ENCODE data around the gene TTLL7. TPM values are rescaled to one million over a fixed set of nuclear protein-coding genes. Genes with fewer than 3 reads are reported as not detected.

The TTLL7 gene, protein sequence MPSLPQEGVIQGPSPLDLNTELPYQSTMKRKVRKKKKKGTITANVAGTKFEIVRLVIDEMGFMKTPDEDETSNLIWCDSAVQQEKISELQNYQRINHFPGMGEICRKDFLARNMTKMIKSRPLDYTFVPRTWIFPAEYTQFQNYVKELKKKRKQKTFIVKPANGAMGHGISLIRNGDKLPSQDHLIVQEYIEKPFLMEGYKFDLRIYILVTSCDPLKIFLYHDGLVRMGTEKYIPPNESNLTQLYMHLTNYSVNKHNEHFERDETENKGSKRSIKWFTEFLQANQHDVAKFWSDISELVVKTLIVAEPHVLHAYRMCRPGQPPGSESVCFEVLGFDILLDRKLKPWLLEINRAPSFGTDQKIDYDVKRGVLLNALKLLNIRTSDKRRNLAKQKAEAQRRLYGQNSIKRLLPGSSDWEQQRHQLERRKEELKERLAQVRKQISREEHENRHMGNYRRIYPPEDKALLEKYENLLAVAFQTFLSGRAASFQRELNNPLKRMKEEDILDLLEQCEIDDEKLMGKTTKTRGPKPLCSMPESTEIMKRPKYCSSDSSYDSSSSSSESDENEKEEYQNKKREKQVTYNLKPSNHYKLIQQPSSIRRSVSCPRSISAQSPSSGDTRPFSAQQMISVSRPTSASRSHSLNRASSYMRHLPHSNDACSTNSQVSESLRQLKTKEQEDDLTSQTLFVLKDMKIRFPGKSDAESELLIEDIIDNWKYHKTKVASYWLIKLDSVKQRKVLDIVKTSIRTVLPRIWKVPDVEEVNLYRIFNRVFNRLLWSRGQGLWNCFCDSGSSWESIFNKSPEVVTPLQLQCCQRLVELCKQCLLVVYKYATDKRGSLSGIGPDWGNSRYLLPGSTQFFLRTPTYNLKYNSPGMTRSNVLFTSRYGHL
- 0.67 and 20.4 TPM in 2 replicates for total RNA-seq (2014; rRNA removed; shearing (Covaris generic); ENCODE audit: low replicate concordance)

DNA sequence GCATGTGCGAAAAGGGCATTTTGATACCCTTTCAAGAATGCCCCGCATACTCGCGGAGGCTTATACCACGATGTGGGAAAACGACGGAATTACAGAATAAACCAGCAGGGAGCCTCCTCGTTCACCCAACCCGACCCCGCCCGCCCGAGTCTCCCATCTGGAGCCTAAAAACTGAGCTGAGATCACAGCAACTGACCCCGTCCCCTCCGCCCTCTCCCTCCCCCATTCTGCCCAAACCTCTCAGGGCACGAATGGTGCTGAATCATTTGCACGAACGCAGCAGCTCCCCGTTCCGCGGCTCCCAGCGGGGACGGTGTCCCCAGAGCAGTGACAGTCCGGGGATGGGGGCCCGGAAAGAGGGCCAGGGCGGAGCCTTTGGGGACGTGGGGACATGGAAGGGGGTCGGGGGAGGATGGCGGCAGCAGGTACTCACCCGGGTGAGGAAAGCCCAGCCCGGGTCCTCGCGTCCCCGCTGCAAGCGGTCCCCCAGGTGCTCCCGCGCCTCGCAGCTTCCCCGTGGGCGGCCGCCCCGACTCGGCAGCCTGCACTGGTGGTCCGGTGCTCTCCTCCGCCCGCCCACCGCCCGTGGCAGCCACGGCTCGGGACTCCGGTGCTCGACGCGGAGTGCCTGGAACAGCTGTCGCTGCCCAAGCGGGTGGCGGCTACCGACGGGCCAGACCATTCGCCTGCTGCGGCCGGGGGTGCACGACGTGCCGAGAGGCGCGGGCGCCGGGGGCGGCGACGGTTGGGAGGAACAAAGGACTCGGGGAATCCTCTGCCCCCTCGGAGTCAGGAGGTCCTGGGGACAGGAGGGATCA lies at the start of gene TTLL7:
TTLL7 (minus strand) TSS at position 635 of the 818 bp plus-strand sequence. CDS start 46,921 bp downstream, outside the sequence.
- DNase-seq (ENCODE audit: low read depth): peak; percentile 75
- in situ Hi-C loops (cut with HindIII; ENCODE audit: low pct_unique_long_range_greater_than_20kb, low sequenced_read_pairs): no loop called here

DNA sequence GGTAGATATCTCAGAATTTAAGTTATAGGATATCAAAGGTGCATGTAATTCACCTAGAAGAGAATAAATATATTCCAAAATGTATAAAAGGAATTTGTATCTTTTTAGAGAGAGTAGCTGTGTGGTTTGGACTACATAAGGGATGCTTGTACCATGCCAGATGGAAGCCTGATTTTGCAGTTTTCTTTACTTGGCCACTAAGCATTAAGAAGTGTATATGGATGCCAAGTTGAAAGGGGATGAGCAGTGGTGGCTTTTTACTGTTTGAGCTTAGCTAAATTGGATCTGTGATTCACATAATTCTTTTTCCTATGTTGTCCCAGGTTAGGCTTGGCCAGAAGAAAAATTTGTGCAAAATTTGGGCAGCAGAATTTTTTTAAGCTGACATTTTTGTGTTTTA lies 43.5 kb upstream of the TTLL7 start:
- in situ Hi-C loops (cut with HindIII; ENCODE audit: low pct_unique_long_range_greater_than_20kb, low sequenced_read_pairs): no loop called here
- DNase-seq (ENCODE audit: low read depth): no peak

DNA sequence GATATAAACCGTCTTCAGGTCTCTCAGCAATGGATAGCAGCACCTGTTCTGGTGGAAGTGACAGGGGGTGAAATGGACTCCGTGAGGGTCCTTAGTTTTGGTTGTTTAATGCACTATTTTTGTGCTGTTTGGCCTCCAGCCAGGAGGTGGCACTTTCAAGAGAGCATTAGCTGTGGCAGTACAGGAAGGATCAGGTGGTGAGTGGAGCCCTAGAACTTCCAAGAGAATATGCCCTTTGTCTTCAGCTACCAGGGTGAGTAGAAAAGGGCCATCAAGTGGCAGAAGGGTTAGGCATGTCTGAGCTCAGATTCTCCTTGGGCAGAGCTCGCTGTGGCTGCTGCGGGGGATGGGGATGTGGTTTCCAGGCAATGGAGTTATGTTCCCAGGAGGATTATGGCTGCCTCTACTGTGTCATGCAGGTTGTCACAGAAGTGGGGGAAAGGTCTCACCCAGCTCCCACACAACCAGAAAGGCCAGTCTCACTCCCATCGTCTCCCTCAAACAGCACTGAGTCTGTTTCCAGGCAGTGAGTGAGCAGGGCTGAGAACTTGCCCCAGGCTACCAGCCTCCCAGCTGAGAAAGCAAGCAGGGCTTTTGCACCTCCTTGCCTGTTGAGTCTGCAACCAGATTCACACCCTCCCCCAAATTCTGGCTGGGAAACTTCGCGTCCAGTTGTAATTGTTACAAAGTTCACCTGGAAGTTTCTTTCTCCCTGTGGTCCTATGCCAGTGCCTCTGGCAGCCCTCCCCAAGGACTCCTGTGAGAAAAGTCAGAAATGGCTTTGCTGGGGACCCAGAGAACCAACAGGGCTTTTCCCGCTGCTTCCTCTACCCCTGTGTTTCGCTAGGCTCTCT lies 39.1 kb upstream of the TTLL7 start:
- DNase-seq (ENCODE audit: low read depth): no peak
- in situ Hi-C loops (cut with HindIII; ENCODE audit: low pct_unique_long_range_greater_than_20kb, low sequenced_read_pairs): no loop called here

DNA sequence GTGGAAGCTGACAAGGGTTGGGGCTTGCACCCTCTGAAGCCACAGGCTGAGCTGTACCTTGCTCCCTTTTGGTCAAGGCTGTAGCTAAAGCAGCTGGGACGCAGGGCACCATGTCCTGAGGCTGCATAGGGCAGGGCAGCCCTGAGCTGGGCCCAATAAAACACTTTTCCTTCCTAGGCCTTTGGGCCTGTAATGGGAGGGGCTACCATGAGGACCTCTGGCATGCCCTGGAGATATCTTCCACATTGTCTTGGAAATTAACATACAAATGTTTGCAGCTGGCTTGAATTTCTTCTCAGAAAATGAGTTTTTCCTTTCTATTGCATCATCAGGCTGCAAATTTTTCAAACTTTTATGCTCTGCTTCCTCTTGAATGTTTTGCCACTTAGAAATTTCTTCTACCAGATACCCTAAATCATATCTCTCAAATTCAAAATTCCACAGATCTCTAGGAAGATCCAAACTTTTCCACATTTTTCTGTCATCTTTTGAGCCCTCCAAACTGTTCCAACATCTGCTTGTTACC lies 32.9 kb upstream of the TTLL7 start:
- DNase-seq (ENCODE audit: low read depth): no peak
- in situ Hi-C loops (cut with HindIII; ENCODE audit: low pct_unique_long_range_greater_than_20kb, low sequenced_read_pairs): no loop called here

DNA sequence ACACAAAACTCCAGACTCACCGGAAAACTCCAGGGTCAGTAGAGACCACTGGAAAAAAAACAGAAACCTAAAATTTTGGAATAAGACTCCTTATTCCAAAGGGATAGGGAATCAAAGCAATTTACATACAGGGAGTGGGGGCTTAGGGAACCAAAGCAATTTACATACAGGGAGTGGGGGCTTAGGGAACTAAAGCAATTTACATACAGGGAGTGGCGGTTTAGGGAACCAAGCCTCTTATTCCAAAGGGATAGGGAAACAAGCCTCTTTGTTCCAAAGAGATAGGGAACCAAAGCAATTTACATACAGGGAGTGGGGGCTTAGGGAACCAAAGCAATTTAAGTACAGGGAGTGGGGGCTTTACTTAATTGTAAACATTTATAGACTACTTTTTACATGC lies 28.4 kb upstream of the TTLL7 start:
- no peak for DNase-seq (ENCODE audit: low read depth)
- in situ Hi-C loops (cut with HindIII; ENCODE audit: low pct_unique_long_range_greater_than_20kb, low sequenced_read_pairs): no loop called here

DNA sequence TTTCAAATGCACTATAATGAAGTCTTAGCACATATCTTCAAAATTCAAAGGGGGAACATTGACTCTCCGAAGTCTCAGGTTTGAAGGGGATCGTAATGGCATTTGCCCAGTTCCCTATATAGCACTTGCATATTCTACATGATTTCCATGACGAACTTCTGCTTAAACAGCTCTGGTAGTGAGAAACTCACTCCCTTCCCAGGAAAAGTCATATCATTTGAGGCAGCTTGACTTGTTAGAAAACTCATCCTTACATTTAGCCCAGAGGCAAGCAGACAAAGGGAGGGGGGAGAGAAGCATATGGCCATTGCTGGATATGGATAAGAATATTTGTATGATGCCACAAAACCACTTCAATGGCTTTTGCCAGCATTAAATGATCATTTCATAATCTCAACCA lies 27.0 kb upstream of the TTLL7 start:
- in situ Hi-C loops (cut with HindIII; ENCODE audit: low pct_unique_long_range_greater_than_20kb, low sequenced_read_pairs): no loop called here
- no peak for DNase-seq (ENCODE audit: low read depth)

DNA sequence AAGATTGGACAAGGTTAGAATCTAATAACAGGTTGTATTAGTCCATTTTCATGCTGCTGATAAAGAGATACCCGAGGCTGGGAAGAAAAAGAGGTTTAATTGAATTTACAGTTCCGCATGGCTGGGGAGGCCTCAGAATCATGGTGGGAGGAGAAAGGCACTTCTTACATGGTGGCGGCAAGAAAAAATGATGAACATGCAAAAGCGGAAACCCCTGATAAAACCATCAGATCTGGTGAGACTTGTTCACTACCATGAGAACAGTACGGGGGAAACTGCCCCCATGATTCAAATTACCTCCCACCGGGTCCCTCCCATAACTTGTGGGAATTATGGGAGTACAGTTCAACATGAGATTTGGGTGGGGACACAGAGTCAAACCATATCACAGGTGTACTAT lies 22.9 kb upstream of the TTLL7 start:
- in situ Hi-C loops (cut with HindIII; ENCODE audit: low pct_unique_long_range_greater_than_20kb, low sequenced_read_pairs): no loop called here
- no peak for DNase-seq (ENCODE audit: low read depth)

DNA sequence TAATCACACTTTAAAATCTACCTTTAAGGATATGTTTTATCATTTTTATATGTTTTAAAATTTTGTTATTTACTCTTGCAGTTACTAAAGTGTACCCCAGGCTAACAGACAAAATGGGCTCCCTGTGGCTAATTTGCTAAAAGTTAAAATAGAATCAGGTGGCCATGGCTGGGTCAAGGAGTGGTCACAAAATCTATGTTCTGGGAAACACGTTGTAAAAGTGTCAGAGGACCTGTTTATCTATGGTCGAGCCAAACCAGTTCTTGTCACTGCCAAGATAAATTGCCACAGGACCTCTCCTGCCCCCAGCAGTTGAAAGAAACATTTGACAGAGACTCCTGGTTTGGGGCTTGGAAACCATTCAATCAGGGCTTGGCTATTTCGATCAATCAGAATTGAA lies 21.2 kb upstream of the TTLL7 start:
- DNase-seq (ENCODE audit: low read depth): no peak
- in situ Hi-C loops (cut with HindIII; ENCODE audit: low pct_unique_long_range_greater_than_20kb, low sequenced_read_pairs): no loop called here

DNA sequence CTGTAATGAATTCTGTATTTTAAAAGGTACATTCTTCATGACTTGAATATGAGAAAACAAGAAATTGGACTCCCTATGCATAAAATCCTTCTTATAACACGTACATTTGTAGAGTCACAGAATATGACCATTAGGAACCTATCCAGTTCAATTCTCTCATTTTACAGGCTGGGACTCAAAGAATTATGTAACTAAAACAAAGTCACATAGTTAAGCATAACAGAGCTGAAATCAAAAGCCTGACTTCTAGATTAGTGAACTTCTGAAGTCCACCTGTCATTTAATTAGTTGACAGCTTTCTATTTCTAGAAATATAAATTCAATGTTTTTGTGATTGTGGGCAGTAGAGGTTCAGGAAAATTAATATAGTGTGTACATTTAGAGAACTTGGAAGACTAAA lies 20.3 kb upstream of the TTLL7 start:
- in situ Hi-C loops (cut with HindIII; ENCODE audit: low pct_unique_long_range_greater_than_20kb, low sequenced_read_pairs): no loop called here
- DNase-seq (ENCODE audit: low read depth): no peak

DNA sequence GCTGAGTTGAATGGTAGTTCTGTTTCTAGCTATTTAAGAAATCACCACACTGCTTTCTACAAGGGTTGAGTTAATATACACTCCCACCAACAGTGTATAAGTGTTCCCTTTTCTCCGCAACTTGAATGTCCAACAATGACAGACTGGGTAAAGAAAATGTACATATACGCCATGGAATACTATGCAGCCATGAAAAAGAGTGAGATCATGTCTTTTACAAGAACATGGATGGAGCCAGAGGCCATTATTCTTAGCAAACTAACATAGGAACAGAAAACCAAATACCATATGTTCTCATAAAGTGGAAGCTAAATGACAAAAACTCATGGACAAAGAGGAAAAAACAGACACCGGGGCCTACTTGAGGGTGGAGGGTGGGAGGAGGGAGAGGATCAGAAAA lies 14.8 kb upstream of the TTLL7 start:
- in situ Hi-C loops (cut with HindIII; ENCODE audit: low pct_unique_long_range_greater_than_20kb, low sequenced_read_pairs): no loop called here
- no peak for DNase-seq (ENCODE audit: low read depth)

DNA sequence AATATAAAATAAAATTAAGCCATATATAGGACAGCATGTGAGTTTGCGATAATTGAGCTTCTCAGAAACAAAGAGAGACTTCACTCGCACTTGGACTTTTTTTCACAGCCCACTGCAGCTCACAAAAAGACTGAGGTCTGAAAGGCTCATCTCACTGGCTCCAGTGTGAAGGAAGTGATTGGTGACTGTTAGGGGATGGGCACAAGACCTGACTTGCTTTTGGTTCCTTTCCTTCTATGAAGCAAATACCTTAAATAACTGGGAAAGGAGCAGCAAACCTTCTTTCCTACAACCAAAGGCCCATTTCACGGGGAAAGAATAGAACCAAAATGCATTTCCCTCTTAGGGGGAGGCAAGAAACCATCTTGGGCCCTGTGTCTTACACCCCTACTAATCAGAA lies 13.1 kb upstream of the TTLL7 start:
- in situ Hi-C loops (cut with HindIII; ENCODE audit: low pct_unique_long_range_greater_than_20kb, low sequenced_read_pairs): no loop called here

DNA sequence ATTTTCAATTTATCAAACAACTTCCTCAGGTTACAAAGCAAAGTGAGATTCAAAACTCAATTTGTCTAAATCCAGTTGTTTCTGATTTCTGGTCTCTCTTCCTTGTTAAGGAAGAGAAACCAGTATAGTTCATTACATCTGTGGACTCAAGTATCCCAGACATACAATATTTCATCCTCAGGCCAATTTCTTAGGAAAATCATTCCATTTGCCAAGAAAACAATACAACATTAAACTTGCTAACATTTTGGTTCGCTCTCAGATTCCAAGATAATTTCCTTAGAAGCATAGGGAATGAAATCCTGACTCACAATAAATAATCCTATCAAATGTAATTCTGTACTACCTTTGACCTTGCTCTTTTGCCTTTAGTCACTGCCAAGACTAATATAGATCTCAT lies 11.2 kb upstream of the TTLL7 start:
- in situ Hi-C loops (cut with HindIII; ENCODE audit: low pct_unique_long_range_greater_than_20kb, low sequenced_read_pairs): no loop called here
- DNase-seq (ENCODE audit: low read depth): no peak

More for the DNA sequence above, 13.1 kb upstream of the TTLL7 start:
- DNase-seq (ENCODE audit: low read depth): no peak

DNA sequence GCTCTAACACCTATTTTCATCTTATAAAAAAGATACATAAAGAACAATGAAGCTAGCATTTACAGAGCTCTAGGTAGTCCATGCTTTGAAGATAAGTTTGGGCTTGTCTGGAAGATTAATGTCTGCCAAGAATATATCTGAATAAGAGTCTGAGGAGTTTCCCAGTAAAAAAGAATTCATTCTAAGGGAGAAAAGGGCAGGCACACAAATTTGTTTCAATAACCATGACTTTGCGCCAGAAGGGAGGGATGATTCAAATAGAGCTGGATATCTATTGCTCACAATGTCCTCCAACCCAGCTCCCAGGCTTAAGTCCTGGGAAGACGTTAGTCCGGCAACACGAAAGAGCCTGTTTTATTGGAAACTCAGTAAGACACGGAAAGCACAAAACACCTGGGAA lies 9.7 kb upstream of the TTLL7 start:
- in situ Hi-C loops (cut with HindIII; ENCODE audit: low pct_unique_long_range_greater_than_20kb, low sequenced_read_pairs): no loop called here

DNA sequence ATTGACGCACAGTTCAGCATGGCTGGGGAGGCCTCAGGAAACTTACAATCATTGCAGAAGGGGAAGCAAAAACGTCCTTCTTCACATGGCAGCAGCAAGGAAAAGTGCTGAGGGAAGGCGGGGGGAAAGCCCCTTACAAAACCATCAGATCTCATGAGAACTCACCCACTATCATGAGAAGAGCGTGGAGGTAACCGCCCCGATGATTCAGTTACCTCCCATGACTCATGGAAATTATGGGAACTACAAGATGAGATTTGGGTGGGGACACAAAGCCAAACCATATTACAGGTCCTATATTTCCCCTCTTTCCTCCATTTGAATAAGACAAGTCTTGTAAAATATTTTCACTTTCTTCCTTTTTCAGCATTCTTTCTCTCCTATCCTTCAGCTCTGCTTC lies 7.7 kb upstream of the TTLL7 start:
- no peak for DNase-seq (ENCODE audit: low read depth)
- in situ Hi-C loops (cut with HindIII; ENCODE audit: low pct_unique_long_range_greater_than_20kb, low sequenced_read_pairs): no loop called here

More for the DNA sequence above, 9.7 kb upstream of the TTLL7 start:
- no peak for DNase-seq (ENCODE audit: low read depth)

DNA sequence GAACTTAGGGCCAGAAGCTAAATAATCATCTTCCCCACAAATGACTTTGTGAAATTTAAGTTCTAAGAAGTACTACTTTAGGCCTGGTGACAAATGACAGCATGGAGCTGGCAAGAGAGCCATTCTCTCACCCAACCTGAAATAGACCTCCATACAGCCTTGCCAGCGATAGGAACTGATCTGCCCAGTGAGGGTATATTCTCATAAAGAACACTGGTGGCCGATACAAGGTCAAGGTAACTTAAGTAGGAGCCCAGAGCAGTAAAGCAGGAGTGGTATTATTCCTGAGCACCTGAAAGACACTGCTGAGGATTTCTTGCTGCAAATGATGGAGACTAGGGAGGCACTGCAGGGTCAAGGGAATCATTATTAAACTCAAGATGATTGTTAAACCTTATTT lies 2.6 kb upstream of the TTLL7 start:
- in situ Hi-C loops (cut with HindIII; ENCODE audit: low pct_unique_long_range_greater_than_20kb, low sequenced_read_pairs): no loop called here
- DNase-seq (ENCODE audit: low read depth): no peak

DNA sequence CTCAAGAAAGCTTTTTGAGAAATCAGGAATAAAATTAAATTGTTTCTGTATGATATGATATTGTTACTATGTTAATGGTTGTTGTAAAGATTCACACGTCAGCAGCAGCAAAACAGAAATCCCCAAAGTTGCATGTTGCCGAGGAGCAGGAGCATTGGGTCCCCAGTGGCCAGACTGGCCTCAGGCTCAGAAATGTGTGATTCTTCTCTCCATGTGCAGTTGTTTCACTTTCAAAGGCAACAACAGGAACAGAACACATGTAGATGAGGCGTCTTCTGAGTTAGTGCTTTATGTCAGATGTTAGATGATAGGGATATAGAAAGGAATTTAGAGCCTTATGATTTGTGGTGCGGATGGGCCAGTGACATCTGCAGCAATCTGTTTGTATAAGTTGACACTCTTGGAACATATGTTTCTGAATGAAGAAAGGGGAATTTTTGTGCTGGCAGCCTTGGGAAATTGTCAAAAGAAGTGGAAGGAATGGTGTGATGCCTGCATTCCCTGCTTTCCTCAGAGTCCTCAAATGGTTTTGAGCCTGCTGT lies 2.1 kb upstream of the TTLL7 start:
- in situ Hi-C loops (cut with HindIII; ENCODE audit: low pct_unique_long_range_greater_than_20kb, low sequenced_read_pairs): no loop called here
- no peak for DNase-seq (ENCODE audit: low read depth)

DNA sequence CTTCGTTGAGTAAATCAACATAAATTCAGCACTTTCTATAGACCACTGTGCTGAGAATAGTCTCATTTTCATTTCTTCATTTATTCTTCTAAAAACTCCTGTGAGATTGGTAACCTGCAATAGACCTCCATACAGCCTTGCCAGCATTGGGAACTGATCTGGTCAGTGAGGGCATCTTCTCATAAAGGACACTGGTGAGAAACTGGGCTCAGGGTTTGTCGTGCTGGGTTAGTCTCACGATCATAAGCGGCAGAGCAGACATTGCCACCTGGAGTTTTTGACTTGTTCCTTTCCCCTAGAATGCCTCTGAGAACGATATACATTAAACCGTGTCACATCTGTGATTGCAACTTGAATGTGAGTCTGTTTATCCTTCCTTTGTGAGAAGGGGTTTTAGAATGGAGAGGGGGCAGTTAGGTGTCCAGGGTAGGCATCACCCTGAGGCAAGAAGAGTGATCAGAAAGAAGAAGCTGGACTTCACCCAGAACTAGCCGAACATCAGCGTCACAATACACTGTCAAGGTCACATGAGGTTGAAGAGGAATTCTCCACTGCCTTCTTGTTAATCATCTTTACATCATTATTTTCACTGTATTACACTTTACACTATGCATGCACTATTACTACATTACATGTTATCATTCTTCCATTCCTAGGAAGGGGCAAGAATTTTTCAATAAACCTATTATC lies 1.4 kb upstream of the TTLL7 start:
- in situ Hi-C loops (cut with HindIII; ENCODE audit: low pct_unique_long_range_greater_than_20kb, low sequenced_read_pairs): no loop called here
- DNase-seq (ENCODE audit: low read depth): no peak

All from Caki2 (cell line).